GM13977 (cell line): ENCODE data around the gene LLPH.

Experiments used
- DNase-seq: peaks from one replicate; pipeline ENCODE4 v3.0.0; 2012; ENCODE audit warnings: low spot score
- CTCF ChIP-seq: IDR thresholded peaks from 2 replicates; pipeline ENCODE4 v1.5.1; 2012; ENCODE audit warnings: mild to moderate bottlenecking, control low read depth; ENCODE audit not compliant: insufficient read depth; ENCODE audit errors: extremely low read depth, missing control alignments
- in situ Hi-C: fragments of 300-500 bp; cut with MboI; formaldehyde crosslinking; loops from one replicate; pipeline ENCODE4 v1.12.0; 2022; ENCODE audit warnings: low sequenced_read_pairs, low pct_unique_long_range_greater_than_20kb, mixed read lengths, inconsistent platforms; ENCODE audit not compliant: unreplicated experiment

Gene LLPH

GRCh38 chr12:66142826-66143225, 12.3 kb upstream of the LLPH start:
- TF ChIP-seq CTCF: no peak

GRCh38 chr12:66141299-66141698, 10.7 kb upstream of the LLPH start:
- no peak for TF ChIP-seq CTCF
- in situ Hi-C loops: no loop called here
- no peak for DNase-seq

More at GRCh38 chr12:66142826-66143225, 12.3 kb upstream of the LLPH start:
- in situ Hi-C loops: no loop called here
- DNase-seq: no peak

- in situ Hi-C loops: no loop called here
- DNase-seq: no peak
- TF ChIP-seq CTCF: no peak
Observed at GRCh38 chr12:66140731-66141130, 10.2 kb upstream of the LLPH start.

- no peak for DNase-seq
- in situ Hi-C loops: no loop called here
- no peak for TF ChIP-seq CTCF
Observed at GRCh38 chr12:66139328-66139727, 8.8 kb upstream of the LLPH start.

- TF ChIP-seq CTCF: no peak
- no peak for DNase-seq
- in situ Hi-C loops: no loop called here
Observed at GRCh38 chr12:66137937-66138336, 7.4 kb upstream of the LLPH start.

- DNase-seq: no peak
- in situ Hi-C loops: no loop called here
- no peak for TF ChIP-seq CTCF
Observed at GRCh38 chr12:66132408-66132807, 1.9 kb upstream of the LLPH start.
